GM21515 (cell line): ENCODE data around the gene CHTF18.
"Not testable (repeated sequence)": the region's sequence is repeated elsewhere in the genome, so short reads cannot be mapped to it uniquely, and the experiment has no call there.

Source experiments
- ATAC-seq: cut with Tn5 transposase; IDR thresholded peaks from one replicate; pipeline ENCODE4 v1.9.1; 2021; ENCODE audit not compliant: unreplicated experiment

Gene CHTF18

GRCh38 chr16:803754-804080, 15.3 kb downstream of the CHTF18 start:
- no peak for ATAC-seq

GRCh38 chr16:804193-805048, 16.0 kb downstream of the CHTF18 start:
- ATAC-seq: no peak

GRCh38 chr16:805474-805873, 17.1 kb downstream of the CHTF18 start:
- ATAC-seq: no peak

GRCh38 chr16:807347-808084, 19.1 kb downstream of the CHTF18 start:
- ATAC-seq: peak; percentile 85

GRCh38 chr16:808085-808386, 19.6 kb downstream of the CHTF18 start:
- ATAC-seq: no peak

GRCh38 chr16:813204-813915, 24.9 kb downstream of the CHTF18 start:
- no peak for ATAC-seq

- ATAC-seq: no peak
These were observed 25.5 kb downstream of the CHTF18 start for GRCh38 chr16:813916-814412.

- ATAC-seq: no peak
These were observed 26.6 kb downstream of the CHTF18 start for GRCh38 chr16:814974-815373.

- no peak for ATAC-seq
These were observed 27.4 kb downstream of the CHTF18 start for GRCh38 chr16:815861-816260.

- ATAC-seq: no peak
These were observed 28.8 kb downstream of the CHTF18 start for GRCh38 chr16:817001-817906.

- ATAC-seq: no peak
These were observed 29.7 kb downstream of the CHTF18 start for GRCh38 chr16:818132-818531.

- no peak for ATAC-seq
These were observed 30.2 kb downstream of the CHTF18 start for GRCh38 chr16:818592-818991.

GRCh38 chr16:819336-820043, 31.1 kb downstream of the CHTF18 start:
- ATAC-seq: no peak

GRCh38 chr16:820044-820408, 31.6 kb downstream of the CHTF18 start:
- not testable (repeated sequence) for ATAC-seq

GRCh38 chr16:820748-821147, 32.3 kb downstream of the CHTF18 start:
- ATAC-seq: no peak

GRCh38 chr16:821751-822150, 33.3 kb downstream of the CHTF18 start:
- no peak for ATAC-seq

- ATAC-seq: no peak
These were observed 33.9 kb downstream of the CHTF18 start for GRCh38 chr16:822174-822908.

GRCh38 chr16:822909-823297, 34.5 kb downstream of the CHTF18 start:
- no peak for ATAC-seq

GRCh38 chr16:824194-824593, 35.8 kb downstream of the CHTF18 start:
- ATAC-seq: no peak

GRCh38 chr16:824601-825000, 36.2 kb downstream of the CHTF18 start:
- no peak for ATAC-seq
